Fibroblast of skin of right quadriceps (primary cell): ENCODE results near the gene AEN.

Experiments used
- DNase-seq: peaks from one replicate; pipeline ENCODE4 v3.0.0-alpha.2; 2013

The AEN gene

GRCh38 chr15:88651136-88651732 lies 30.1 kb downstream of the AEN start:
- peak; percentile 23 for DNase-seq

DNA sequence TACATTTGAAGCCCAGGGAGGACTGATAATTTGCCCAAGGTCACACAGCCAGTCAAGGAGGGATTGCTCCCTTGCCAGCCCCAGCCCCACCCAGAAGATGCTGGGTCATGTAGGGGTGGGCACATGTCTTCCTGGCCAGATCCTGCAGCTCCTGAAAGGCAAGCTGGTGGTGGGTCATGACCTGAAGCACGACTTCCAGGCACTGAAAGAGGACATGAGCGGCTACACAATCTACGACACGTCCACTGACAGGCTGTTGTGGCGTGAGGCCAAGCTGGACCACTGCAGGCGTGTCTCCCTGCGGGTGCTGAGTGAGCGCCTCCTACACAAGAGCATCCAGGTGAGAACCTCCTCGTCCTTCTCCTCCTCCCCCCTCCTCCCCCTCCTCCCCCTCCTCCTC lies 30.8 kb downstream of the AEN start:
- DNase-seq, result no peak

DNA sequence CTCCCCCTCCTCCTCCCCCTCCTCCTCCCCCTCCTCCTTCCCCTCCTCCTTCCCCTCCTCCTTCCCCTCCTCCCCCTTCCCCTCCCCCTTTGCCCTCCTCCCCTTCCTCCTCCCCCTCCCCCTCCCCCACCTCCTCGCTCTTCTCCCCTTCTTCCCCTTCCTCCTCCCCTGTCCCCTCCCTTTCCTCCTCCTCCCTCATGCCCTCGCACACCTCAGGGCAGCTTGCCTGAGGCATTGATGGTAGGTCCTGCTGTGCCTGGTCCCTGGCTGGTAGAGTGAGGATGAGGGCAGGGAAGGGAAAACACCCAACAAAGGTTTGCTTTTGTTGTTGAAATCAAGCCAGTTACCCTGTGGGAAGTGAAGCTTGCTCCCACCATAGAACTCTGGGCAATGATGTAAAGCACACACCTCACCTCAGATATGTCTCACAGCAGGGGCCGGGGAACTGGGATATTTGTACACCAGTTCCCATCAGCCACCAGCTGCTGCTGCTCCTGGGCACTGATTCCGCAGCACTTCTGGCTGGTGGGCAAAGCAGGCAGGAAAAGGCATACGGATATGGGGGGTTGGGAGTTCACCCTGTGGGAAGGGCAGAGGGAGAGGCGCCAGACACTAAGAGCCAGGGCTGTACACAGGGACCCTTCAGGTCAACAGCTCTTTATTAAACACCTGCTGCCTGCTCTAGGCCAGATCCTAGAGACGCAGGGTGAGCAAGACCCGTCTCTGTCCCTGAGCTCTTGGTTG lies 31.5 kb downstream of the AEN start:
- DNase-seq, result no peak

DNA sequence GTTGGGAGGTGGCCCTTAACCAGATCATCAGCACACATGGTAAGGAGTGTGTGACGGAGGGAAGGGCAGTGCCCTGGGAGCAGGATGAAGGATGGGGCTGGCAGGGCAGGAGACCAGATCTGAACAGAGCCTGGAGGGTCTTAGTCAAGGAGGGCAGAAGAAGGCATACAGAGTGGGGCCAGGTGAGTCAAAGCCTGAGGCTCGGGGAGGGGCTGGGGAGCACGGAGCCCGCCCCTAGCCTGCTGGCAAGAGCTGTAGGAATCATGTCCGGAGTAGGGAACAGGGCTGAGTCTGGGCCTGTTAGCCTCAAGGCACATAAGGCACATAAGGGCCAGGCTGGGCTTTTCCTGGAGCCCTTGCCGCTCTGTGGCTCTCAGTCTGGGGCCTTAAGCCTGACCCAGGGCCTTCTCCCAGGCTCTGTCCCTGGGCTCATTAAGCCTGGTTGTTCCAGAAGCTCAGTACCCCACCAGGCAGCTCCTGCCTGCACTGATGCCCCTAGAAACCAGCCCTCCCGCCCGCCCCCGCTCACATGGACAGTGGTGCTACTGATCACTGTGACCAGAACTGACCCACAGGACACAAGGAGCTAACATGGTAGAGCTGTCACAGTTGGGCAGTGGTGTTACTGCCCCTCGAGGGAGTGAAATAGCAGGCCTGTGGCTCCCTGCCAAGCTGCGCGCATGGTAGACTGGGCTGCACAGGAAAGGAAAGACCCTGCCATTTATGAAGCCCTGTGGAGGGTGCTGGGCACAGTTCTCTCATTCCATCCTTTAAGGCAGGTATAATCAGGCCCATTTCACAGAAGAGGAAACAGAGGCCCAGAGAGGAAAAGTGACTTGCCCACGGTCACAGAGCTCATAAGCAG lies 32.3 kb downstream of the AEN start:
- DNase-seq, result no peak

GRCh38 chr15:88654430-88655102 lies 33.4 kb downstream of the AEN start:
- DNase-seq, result no peak

DNA sequence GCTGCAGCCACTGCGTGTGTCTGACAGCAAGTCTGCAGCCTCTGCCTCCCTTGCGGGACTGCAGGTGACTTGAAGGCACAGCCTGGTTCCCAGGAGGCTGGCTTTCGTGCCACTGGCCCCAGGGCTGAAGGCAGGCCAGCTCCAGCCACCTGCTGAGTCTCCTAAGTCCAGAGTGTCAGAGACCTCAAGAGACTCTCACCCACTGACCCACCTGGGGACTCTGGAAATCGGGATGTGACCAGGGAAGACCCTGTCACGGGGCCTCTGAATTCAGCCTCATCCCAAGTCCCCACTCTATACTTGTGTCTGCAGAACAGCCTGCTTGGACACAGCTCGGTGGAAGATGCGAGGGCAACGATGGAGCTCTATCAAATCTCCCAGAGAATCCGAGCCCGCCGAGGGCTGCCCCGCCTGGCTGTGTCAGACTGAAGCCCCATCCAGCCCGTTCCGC lies 34.0 kb downstream of the AEN start:
- no peak for DNase-seq

DNA sequence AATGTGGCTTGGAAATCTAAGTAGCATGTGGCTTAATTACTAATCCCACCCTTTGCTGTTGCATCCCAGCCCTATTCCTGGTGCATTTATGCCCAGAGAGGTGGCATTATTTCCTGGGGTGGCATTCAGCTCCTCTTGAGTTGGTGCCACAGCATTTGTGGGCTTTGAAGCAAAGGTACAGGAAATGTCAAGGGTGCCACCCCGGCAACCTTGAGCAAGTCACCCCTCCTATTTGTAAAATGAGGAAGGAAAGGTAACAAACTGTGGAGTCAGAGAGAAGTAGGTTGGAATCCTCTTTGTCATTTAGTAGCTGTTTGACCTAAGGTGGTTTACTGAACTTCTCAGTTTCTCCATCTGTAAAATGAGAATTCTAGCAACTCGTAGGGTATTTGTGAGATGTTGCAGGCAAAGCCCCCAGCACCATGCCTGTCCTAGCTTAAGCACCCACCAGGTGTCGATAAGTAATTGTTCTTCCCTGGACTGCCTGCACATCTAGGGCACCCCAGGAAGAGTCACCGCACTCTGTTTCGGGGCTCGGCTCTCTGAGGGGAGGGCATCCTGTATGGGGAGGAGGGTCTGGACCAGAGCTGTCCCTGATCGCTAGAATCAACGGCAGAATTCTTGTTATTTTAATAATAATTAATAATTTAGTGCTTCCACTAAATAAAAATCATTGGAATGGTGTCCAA lies 34.8 kb downstream of the AEN start:
- DNase-seq, result no peak

DNA sequence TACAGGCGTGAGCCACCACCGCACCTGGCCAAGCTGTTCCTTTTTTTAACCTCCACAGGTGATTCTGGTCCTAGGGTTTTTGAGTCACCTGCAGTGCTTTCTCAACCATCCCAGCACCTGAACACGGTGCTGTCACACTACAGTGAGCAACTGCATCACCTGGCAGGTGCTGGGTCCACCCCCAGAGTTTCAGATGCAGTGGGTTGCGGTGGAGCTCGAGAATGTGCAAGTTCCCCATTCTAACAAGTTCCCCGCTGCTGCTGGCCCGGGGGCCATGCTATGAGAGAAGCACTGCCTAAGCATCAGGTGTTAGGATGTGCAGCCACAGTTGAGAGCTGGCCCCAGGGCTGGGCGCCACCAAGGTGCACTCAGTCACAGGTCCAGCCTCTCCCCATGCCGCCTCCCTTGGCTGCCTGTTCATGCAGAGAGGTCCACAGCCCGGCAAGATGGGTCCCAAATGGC lies 35.7 kb downstream of the AEN start:
- no peak for DNase-seq

- DNase-seq, result peak; percentile 53
These were observed 36.4 kb downstream of the AEN start for GRCh38 chr15:88657326-88658069.

DNA sequence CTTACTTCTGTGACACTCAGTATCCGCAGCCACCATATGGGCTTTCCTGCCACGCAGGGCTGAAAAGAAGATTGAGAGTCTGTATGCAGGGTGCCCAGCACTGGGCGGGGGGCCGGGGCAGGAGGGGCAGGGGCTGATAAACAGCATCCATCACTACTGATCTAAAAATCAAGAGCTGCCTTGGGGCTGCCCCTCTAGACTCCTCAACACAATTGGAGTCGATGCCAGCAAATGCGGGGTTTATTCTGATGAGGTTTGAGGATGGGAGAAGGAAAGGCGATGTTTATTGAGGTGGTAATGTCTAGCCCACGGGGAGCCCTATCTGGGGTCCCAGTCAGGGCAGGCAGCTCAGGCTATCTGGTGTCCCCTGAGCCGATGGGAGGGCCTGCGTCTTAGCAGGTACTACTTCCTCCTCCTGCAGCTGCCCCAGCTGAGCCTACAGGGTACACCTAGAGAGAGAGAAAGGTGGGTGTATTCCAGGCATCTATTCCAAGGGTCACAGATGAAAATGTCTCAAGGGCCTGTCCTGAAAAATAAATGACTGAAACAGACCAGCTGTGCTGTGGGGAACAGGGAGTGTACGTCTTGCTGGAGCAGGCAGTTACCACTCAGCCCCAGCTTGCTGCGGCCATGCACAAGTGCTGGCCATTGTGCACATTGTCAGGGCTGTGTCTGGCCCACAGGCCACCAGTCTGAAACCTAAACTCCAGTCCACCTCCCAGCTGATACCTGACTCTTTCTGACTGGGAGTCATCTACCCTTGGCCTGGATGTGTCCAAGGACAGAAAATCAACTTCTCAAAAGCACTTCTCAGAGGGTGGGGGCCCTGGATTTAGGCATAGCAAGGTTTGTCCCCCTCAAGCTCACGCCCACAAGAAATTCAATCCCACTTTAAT lies 37.2 kb downstream of the AEN start:
- DNase-seq, result no peak

GRCh38 chr15:88658972-88659931 lies 38.1 kb downstream of the AEN start:
- peak; percentile 67 for DNase-seq

GRCh38 chr15:88661041-88661700 lies 40.0 kb downstream of the AEN start:
- DNase-seq, result peak; percentile 58

DNA sequence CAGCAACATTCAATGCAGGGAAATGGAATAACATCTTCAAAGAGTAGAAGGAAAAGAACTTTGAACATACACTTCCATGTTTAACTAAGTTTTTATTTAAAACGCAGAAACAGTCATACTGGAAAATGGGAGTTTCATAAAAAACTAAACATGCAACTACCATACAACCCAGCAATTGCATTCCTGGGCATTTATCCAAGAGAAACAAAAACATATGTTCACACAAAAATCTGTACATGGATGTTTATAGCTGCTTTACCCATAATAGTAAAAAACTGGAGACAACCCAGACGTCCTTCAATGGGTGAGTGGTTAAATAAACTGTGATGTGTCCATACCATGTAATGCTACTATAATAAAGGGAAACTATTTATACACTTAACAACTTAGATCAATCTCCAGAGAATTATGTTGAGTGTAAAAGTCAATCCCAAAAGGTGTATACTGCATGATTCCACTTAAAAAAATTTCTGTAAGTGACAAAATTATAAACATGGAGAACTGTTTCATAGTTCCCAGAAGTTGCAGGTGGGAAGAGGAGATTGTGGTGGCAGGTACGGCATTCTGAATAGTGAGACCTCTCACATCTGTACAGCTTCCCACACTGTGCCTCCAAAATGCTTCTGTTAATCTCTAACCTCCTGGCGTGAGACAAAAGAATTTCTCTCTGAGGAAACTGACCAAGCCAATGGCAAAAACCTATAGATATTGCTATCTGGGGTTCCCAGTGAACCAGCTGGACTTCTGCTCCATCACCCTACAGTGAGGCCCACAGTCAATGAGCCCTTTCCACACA lies 40.8 kb downstream of the AEN start:
- DNase-seq, result peak; percentile 76

DNA sequence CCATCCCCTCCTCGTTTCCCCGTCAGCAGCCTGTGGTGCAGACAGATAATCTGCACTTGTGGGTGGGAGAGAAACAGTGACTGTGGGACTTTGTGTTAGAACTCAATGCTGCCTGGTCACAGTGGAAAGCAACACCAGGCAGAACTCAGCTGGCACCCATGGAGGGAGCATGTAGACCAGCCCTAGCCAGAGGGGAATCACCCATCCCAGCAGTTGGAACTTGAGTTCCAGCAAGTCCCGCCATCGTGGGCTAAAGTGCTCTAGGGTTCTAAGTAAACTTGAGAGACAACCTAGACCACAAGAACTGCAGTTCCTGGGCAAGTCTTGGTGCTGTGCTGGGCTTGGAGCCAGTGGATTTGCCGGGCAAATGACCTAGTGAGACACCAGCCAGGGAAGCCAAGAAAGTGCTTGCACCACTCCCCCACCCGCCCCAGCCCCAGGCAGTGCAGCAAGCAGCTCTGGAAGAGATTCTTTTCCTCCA lies 42.0 kb downstream of the AEN start:
- no peak for DNase-seq

DNA sequence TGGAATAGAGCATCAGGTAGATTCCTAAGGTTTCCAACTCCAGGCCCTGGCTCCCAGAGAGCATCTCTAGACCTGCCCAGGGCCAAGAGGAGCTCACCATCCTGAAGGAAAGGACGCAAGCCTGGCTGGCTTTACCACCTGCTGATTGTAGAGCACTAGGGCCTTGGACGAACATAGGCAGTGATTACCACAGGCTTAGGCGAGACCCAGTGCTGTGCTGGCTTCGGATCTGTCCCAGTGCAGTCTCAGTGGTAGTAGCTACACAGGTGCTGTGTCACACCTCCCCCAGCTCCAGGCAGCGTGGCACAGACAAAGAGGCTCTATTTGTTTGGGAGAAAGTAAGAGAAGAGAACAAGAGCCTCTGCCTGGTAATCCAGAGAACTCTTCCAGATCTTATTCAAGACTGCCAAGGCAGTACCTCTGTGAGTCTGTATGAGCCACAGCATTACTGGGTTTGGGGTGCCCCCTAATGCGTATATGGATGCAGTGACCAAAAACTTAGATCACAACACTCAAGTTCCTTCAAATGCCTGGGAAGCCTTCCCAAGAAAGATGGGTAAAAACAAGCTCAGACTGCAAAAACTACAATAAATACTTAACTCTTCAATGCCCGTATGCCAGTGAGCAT lies 43.1 kb downstream of the AEN start:
- no peak for DNase-seq

- DNase-seq, result no peak
These were observed 53.5 kb downstream of the AEN start for GRCh38 chr15:88674661-88675060.

- no peak for DNase-seq
These were observed 57.6 kb downstream of the AEN start for GRCh38 chr15:88678755-88679154.
